Endothelial cell of hepatic sinusoid (primary cell): ENCODE results near the gene MDH2.
"Not testable (repeated sequence)": the region's sequence is repeated elsewhere in the genome, so short reads cannot be mapped to it uniquely, and the experiment has no call there.

Source experiments
- in situ Hi-C: cut with HindIII; loops from 2 replicates; pipeline ENCODE4 v1.10.0; 2017; ENCODE audit warnings: low sequenced_read_pairs

The MDH2 gene

GRCh38 chr7:76047811-76048667 is at the start of gene MDH2, which contains the start of gene STYXL1:
TSS of gene MDH2 (plus strand) at chr7:76048106. CDS start at chr7:76048161, 55 bp downstream.
TSS of gene STYXL1 (minus strand) at chr7:76048000. CDS start at chr7:76030523, 17,477 bp downstream.
- in situ Hi-C loops: loop anchor here (10.0 kb wide), 1 partner anchor 237 kb away; no protein-coding TSS in a partner anchor

GRCh38 chr7:76000566-76000965 is 47.3 kb upstream of the MDH2 start:
- in situ Hi-C loops: no loop called here

GRCh38 chr7:76002139-76002538 is 45.8 kb upstream of the MDH2 start:
- in situ Hi-C loops: no loop called here

- in situ Hi-C loops: no loop called here
These were observed 45.1 kb upstream of the MDH2 start for GRCh38 chr7:76002822-76003221.

- in situ Hi-C loops: no loop called here
These were observed 44.6 kb upstream of the MDH2 start for GRCh38 chr7:76003351-76003750.

GRCh38 chr7:76005004-76005403 is 42.9 kb upstream of the MDH2 start:
- in situ Hi-C loops: not testable (repeated sequence)

GRCh38 chr7:76008156-76008687 is 39.7 kb upstream of the MDH2 start:
- in situ Hi-C loops: no loop called here

- in situ Hi-C loops: no loop called here
These were observed 38.0 kb upstream of the MDH2 start for GRCh38 chr7:76009672-76010600.

- in situ Hi-C loops: no loop called here
These were observed 36.5 kb upstream of the MDH2 start for GRCh38 chr7:76011442-76011861.

GRCh38 chr7:76016191-76016947 is 31.5 kb upstream of the MDH2 start:
- in situ Hi-C loops: no loop called here

GRCh38 chr7:76018520-76018919 is 29.4 kb upstream of the MDH2 start:
- in situ Hi-C loops: not testable (repeated sequence)

- in situ Hi-C loops: loop anchor here (10.0 kb wide), 1 partner anchor 55 kb away; no protein-coding TSS in a partner anchor
These were observed 27.7 kb upstream of the MDH2 start for GRCh38 chr7:76020031-76020714.

- in situ Hi-C loops: loop anchor here (10.0 kb wide), 1 partner anchor 57 kb away; no protein-coding TSS in a partner anchor
These were observed 25.7 kb upstream of the MDH2 start for GRCh38 chr7:76022026-76022780.

GRCh38 chr7:76023002-76023401 is 24.9 kb upstream of the MDH2 start:
- in situ Hi-C loops: loop anchor here (10.0 kb wide), 1 partner anchor 58 kb away; no protein-coding TSS in a partner anchor

- in situ Hi-C loops: loop anchor here (10.0 kb wide), 1 partner anchor 65 kb away; no protein-coding TSS in a partner anchor
These were observed 18.2 kb upstream of the MDH2 start for GRCh38 chr7:76029682-76030081.

GRCh38 chr7:76031964-76032363 is 15.9 kb upstream of the MDH2 start:
- in situ Hi-C loops: no loop called here

- in situ Hi-C loops: no loop called here
These were observed 10.6 kb upstream of the MDH2 start for GRCh38 chr7:76037310-76037709.

GRCh38 chr7:76040126-76040525 is 7.8 kb upstream of the MDH2 start:
- in situ Hi-C loops: loop anchor here (5.0 to 10.0 kb wide), 2 partner anchors 193 to 245 kb away; no protein-coding TSS in a partner anchor
